Neural cell (in vitro differentiated cells): ENCODE measurements around the gene RNF144B. TPM values are rescaled to one million over a fixed set of nuclear protein-coding genes. Genes with fewer than 3 reads are reported as not detected.
"Not testable (repeated sequence)": the region's sequence is repeated elsewhere in the genome, so short reads cannot be mapped to it uniquely, and the experiment has no call there.

Experiments
- H2AFZ ChIP-seq: fragments of 200-600, 300-800 bp; sonication (generic), shearing (Covaris generic); 2 replicates; pipeline ENCODE4 v1.6.0; 2014; ENCODE audit warnings: low read depth, mild to moderate bottlenecking, antibody characterized with exemption, low read length, moderate library complexity
- H3F3A ChIP-seq: fragments of 200-600 bp; shearing (Covaris generic); 2 replicates; pipeline ENCODE4 v1.6.1; 2016; ENCODE audit warnings: mild to moderate bottlenecking, moderate library complexity, mixed read lengths, antibody characterized with exemption, low read length; ENCODE audit not compliant: insufficient read depth, poor library complexity, severe bottlenecking
- H3K27ac ChIP-seq: fragments of 200-600, 300-800 bp; sonication (generic), shearing (Covaris generic); 2 replicates; pipeline ENCODE4 v1.5.1; 2014; ENCODE audit warnings: mild to moderate bottlenecking, low read length, moderate library complexity
- H3K27me3 ChIP-seq: fragments of 300-800, 200-600 bp; sonication (generic), shearing (Covaris generic); 2 replicates; pipeline ENCODE4 v1.6.0; 2014; ENCODE audit warnings: mild to moderate bottlenecking, low read depth, low read length, moderate library complexity; ENCODE audit not compliant: insufficient read depth
- H3K36me3 ChIP-seq: fragments of 300-800, 200-600 bp; sonication (generic), shearing (Covaris generic); 2 replicates; pipeline ENCODE4 v1.5.1; 2014; ENCODE audit warnings: mild to moderate bottlenecking, antibody characterized with exemption, low read length, moderate library complexity; ENCODE audit not compliant: insufficient read depth
- H3K4me2 ChIP-seq: fragments of 300-800, 200-600 bp; sonication (generic), shearing (Covaris generic); 2 replicates; pipeline ENCODE4 v1.6.0; 2014; ENCODE audit warnings: mild to moderate bottlenecking, low read length
- H3K4me3 ChIP-seq: fragments of 300-800, 200-600 bp; sonication (generic), shearing (Covaris generic); 2 replicates; pipeline ENCODE4 v1.5.1; 2014; ENCODE audit warnings: mild to moderate bottlenecking, low read length, moderate library complexity
- H3K79me2 ChIP-seq: fragments of 200-600 bp; shearing (Covaris generic); replicated peaks from 2 replicates; pipeline ENCODE4 v1.6.0; 2014; ENCODE audit warnings: mild to moderate bottlenecking, low read length, moderate library complexity; ENCODE audit not compliant: insufficient read depth
- H3K9ac ChIP-seq: fragments of 300-800, 200-600 bp; sonication (generic), shearing (Covaris generic); 2 replicates; pipeline ENCODE4 v1.6.1; 2016; ENCODE audit warnings: mild to moderate bottlenecking, low read length, mixed read lengths
- H3K9me2 ChIP-seq: fragments of 200-600 bp; shearing (Covaris generic); 2 replicates; pipeline ENCODE4 v1.6.1; 2016; ENCODE audit warnings: mild to moderate bottlenecking, low read length, mixed read lengths; ENCODE audit not compliant: insufficient read depth
- H3K9me3 ChIP-seq: fragments of 200-600, 300-800 bp; sonication (generic), shearing (Covaris generic); 2 replicates; pipeline ENCODE4 v1.6.1; 2016; ENCODE audit warnings: mild to moderate bottlenecking, mixed run types, low read length, moderate library complexity, mixed read lengths
- H4K20me1 ChIP-seq: fragments of 200-600 bp; shearing (Covaris generic); 2 replicates; pipeline ENCODE4 v1.6.1; 2016; ENCODE audit warnings: mild to moderate bottlenecking, mixed run types; ENCODE audit not compliant: insufficient read depth
- EP300 ChIP-seq: fragments of 450-650 bp; conservative IDR thresholded peaks from 2 replicates; pipeline ENCODE4 v1.6.1; 2014; ENCODE audit warnings: antibody characterized with exemption, mild to moderate bottlenecking, moderate library complexity; ENCODE audit not compliant: poor library complexity, severe bottlenecking
- EZH2 ChIP-seq: fragments of 200-600, 300-800 bp; shearing (Covaris generic), sonication (generic); IDR thresholded peaks from 2 replicates; pipeline ENCODE4 v1.6.1; 2014; ENCODE audit warnings: antibody characterized with exemption, low read length, borderline replicate concordance, mild to moderate bottlenecking; ENCODE audit not compliant: insufficient read depth, poor library complexity, severe bottlenecking
- MXI1 ChIP-seq: fragments of 450-650 bp; conservative IDR thresholded peaks from 2 replicates; pipeline ENCODE4 v1.6.1; 2014; ENCODE audit warnings: antibody characterized with exemption, mild to moderate bottlenecking; ENCODE audit not compliant: poor library complexity, severe bottlenecking
- POLR2AphosphoS5 ChIP-seq: IDR thresholded peaks from 2 replicates; pipeline ENCODE4 v1.6.1; 2012
- RAD21 ChIP-seq: fragments of 450-650 bp; conservative IDR thresholded peaks from 2 replicates; pipeline ENCODE4 v1.6.1; 2014; ENCODE audit warnings: antibody characterized with exemption, mild to moderate bottlenecking, moderate library complexity
- SMC3 ChIP-seq: fragments of 450-650 bp; conservative IDR thresholded peaks from 2 replicates; pipeline ENCODE4 v1.6.1; 2014; ENCODE audit warnings: antibody characterized with exemption, mild to moderate bottlenecking, moderate library complexity; ENCODE audit not compliant: poor library complexity
- TAF1 ChIP-seq: IDR thresholded peaks from 2 replicates; pipeline ENCODE4 v1.6.1; 2012; ENCODE audit warnings: low read depth
- polyA plus RNA-seq: library from polyadenylated mRNA; depleted of rRNA; stranded (reverse); fragments of >200 nt; gene quantifications from 2 replicates; pipeline ENCODE4 v1.2.3, GENCODE V29; 2014
- TF ChIP-seq, protein P1 (sequence below): fragments of 450-650 bp; IDR thresholded peaks from 2 replicates; pipeline ENCODE4 v1.5.1; 2014; ENCODE audit warnings: antibody characterized with exemption, mild to moderate bottlenecking, moderate library complexity; ENCODE audit not compliant: poor library complexity, severe bottlenecking
- TF ChIP-seq, protein P2 (sequence below): IDR thresholded peaks from 2 replicates; pipeline ENCODE4 v1.6.1; 2012; ENCODE audit warnings: borderline replicate concordance

The RNF144B gene
- polyA plus RNA-seq, 1 donor from 2014 or later, result 0.15 TPM

DNA sequence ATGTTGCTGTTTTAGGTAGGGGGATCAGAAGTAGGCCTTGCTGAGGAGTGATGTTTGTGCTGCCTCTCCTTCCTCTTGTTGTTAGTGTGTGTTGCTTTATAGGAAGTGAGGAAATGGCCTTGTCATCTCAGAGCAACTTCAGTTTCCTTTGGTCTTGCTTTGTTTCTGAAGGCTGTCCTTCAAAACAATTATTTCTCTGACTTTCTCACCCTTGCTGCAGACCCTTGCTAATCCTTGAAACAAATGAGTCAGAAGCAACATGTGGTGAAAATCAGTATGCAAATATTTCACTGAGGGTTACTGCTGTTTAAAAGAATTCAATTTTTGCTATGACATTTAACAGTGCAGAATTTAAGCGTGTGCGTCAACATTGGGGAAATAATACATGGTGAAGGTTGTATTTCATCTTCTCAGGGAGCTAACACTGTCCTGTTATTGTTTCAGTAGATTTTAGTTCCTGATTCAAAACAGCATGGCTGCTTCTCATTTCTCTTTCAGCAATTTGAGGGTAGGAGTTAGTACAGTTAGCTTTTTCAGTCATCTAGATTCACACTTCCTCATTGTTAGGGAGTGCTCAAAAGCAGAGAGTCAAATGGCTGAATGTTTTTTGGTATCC is 13.8 kb downstream of the RNF144B start:
- Histone ChIP-seq H3K4me3 (no peak overlapping the region), H3K27ac (no peak overlapping the region), H3K9me2 (no peaks in the 10 kb centered on the region), H3K36me3 (no peaks in the 10 kb centered on the region), H3K9me3 (no peaks in the 10 kb centered on the region), H3K9ac (no peak overlapping the region), H4K20me1 (no peaks in the 10 kb centered on the region), H3K4me2 (no peak overlapping the region), H3F3A (no peaks in the 10 kb centered on the region), H3K79me2 (no peaks in the 10 kb centered on the region), H2AFZ (no peak overlapping the region), H3K27me3 (no peaks in the 10 kb centered on the region)
- TF ChIP-seq MXI1, result no peak
- TF ChIP-seq, protein P1, sequence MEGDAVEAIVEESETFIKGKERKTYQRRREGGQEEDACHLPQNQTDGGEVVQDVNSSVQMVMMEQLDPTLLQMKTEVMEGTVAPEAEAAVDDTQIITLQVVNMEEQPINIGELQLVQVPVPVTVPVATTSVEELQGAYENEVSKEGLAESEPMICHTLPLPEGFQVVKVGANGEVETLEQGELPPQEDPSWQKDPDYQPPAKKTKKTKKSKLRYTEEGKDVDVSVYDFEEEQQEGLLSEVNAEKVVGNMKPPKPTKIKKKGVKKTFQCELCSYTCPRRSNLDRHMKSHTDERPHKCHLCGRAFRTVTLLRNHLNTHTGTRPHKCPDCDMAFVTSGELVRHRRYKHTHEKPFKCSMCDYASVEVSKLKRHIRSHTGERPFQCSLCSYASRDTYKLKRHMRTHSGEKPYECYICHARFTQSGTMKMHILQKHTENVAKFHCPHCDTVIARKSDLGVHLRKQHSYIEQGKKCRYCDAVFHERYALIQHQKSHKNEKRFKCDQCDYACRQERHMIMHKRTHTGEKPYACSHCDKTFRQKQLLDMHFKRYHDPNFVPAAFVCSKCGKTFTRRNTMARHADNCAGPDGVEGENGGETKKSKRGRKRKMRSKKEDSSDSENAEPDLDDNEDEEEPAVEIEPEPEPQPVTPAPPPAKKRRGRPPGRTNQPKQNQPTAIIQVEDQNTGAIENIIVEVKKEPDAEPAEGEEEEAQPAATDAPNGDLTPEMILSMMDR, result no peak
- no peak for TF ChIP-seq SMC3
- TF ChIP-seq POLR2AphosphoS5, result no peak
- TF ChIP-seq EP300, result no peak

DNA sequence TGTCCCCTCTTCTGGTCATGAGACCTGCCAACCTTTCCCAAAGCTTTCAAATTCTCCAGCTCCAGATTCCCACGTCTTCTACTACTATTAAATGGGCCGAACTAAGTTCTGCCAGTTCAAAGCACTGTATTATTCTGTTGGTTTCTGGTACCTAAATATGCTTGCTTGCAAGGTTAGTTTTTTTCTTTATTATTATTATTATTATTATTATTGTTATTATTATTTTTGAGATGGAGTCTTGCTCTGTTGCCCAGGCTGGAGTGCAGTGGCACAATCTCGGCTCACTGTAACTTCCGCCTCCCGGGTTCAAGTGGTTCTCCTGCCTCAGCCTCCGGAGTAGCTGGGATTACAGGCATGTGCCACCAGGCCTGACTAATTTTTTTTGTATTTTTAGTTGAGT is 17.8 kb downstream of the RNF144B start:
- H3K4me2 ChIP-seq, H3K4me3 ChIP-seq, H3K27me3 ChIP-seq, H3K9me3 ChIP-seq, H3K79me2 ChIP-seq, H3K9ac ChIP-seq, H3K36me3 ChIP-seq, H3K27ac ChIP-seq, H4K20me1 ChIP-seq, H2AFZ ChIP-seq, H3F3A ChIP-seq, H3K9me2 ChIP-seq: not testable (repeated sequence)

DNA sequence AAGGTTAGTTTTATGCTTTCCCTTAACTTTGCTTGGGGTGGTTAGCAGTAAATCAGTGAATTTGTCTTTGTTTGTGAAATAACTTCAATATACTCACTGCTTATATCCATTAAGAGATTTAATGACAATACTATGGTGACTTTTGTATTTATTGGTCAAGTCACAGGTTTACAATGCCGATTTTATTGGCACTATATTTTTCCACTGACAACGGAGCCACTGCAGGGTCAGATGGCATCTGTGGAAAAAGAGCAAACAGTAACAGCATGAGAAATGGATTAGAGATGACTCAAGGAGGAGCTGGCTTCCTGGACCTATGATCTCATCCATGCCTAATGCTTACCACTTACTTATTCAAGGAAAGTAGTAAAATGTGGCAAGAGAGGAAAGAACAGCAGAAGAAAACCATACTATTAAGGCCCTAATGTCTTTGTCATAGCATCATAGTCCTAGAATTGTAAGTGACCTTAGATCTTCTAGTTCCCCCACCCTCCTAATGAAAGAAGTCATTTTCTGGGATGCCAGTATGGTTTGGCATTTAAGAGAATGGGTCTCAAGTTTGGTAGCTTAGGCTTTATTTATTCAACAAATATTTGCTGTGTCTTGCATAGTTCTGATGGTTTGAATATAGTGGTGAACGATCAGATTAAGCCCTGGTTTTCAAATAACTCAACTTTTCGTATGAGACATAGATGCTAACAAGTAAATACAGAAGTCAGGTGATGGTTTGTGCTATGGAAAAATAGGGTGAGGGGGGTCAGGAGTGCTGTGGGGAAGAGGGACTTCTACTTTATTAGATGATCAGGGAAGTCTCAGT is 18.5 kb downstream of the RNF144B start:
- Histone ChIP-seq H3K79me2 (no peaks in the 10 kb centered on the region), H3K9me3 (no peaks in the 10 kb centered on the region), H3K4me3 (no peak overlapping the region), H3K4me2 (no peak overlapping the region), H3K9me2 (no peaks in the 10 kb centered on the region), H3F3A (no peaks in the 10 kb centered on the region), H2AFZ (no peak overlapping the region), H3K27ac (no peak overlapping the region), H3K36me3 (no peaks in the 10 kb centered on the region), H3K27me3 (no peaks in the 10 kb centered on the region), H3K9ac (no peak overlapping the region), H4K20me1 (no peaks in the 10 kb centered on the region)
- TF ChIP-seq POLR2AphosphoS5 (no peak), TAF1 (no peak), SMC3 (no peak), EZH2 (no peak), RAD21 (no peak), EP300 (no peak), MXI1 (no peak)
- TF ChIP-seq, protein P2, sequence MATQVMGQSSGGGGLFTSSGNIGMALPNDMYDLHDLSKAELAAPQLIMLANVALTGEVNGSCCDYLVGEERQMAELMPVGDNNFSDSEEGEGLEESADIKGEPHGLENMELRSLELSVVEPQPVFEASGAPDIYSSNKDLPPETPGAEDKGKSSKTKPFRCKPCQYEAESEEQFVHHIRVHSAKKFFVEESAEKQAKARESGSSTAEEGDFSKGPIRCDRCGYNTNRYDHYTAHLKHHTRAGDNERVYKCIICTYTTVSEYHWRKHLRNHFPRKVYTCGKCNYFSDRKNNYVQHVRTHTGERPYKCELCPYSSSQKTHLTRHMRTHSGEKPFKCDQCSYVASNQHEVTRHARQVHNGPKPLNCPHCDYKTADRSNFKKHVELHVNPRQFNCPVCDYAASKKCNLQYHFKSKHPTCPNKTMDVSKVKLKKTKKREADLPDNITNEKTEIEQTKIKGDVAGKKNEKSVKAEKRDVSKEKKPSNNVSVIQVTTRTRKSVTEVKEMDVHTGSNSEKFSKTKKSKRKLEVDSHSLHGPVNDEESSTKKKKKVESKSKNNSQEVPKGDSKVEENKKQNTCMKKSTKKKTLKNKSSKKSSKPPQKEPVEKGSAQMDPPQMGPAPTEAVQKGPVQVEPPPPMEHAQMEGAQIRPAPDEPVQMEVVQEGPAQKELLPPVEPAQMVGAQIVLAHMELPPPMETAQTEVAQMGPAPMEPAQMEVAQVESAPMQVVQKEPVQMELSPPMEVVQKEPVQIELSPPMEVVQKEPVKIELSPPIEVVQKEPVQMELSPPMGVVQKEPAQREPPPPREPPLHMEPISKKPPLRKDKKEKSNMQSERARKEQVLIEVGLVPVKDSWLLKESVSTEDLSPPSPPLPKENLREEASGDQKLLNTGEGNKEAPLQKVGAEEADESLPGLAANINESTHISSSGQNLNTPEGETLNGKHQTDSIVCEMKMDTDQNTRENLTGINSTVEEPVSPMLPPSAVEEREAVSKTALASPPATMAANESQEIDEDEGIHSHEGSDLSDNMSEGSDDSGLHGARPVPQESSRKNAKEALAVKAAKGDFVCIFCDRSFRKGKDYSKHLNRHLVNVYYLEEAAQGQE, result no peak
- TF ChIP-seq, protein P1, result no peak
